Measurements from ENCODE around the gene NALCN. TPM values are rescaled to one million over a fixed set of nuclear protein-coding genes. Genes with fewer than 3 reads are reported as not detected.

NALCN gene
- total RNA-seq, 1 donor from 2014 or later = 8.2 TPM

DNA sequence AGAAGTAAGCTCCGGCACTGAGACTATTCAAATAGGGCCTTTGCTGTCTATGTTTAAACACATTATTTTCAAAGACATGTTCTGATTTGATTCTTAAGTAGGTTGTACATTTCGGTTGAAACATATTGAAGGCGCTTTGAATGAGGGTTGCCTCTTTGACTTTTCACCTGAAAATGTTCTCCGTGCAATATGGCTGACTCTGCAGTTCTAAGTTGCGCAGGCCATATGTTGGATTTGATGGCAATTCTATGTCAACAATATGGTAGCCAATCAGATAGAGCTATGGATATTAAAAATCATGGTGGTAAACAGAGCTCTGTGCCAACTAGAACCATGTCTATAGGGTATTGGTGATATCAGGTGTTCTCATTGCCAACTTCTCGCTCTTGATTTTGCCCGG lies 307.3 kb downstream of the NALCN start:
- DNase-seq (no peak), ATAC-seq (ENCODE audit: poor library complexity) (no peak)
- intact Hi-C loops (cut with DNase I) = no loop called here

DNA sequence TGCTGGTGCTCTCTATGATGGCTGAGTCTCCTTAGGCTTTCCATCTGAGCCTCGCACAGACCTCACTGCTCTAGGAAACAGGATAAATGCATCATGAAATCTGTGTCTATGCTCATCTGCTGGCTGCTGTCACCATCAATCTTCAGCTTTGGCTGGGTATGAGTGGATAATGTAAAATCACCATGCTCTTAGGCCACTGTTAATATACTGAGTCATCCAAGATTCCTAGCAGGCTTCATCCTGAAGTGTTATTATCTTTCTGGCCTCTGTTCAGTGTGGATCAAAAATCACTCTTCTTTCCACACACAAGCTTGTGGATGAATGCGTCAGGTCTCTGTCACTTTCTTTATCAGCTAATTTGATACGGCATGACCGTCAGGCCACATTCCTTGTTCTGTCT lies 317.4 kb downstream of the NALCN start:
- no peak for ATAC-seq (ENCODE audit: poor library complexity)
- no peak for DNase-seq
- intact Hi-C loops (cut with DNase I) = no loop called here

- intact Hi-C loops (cut with DNase I) = no loop called here
- DNase-seq = no peak
- no peak for ATAC-seq (ENCODE audit: poor library complexity)
Observed at GRCh38 chr13:101092985-101093384, 323.3 kb downstream of the NALCN start.

DNA sequence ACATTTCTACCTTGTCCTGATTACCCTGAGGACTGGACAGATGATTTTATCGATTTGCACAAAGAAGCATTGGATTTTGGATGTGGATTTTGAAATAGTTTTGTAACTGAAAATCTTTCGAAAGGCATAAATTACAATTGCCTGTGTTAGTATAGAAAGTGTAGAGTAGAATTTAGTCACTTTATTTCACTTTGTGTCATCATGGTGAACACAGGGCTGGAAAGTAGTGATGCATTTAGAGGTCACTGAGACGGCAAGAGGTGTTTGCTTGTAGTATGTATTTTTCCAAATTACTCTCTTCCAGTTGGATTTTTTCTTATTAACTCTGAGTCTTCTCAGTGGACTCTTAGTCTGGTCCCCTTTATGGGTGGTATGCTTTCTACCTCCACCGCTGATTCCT lies 326.0 kb downstream of the NALCN start:
- intact Hi-C loops (cut with DNase I) = no loop called here
- ATAC-seq (ENCODE audit: poor library complexity) (no peak), DNase-seq (no peak)

- ATAC-seq (ENCODE audit: poor library complexity) = no peak
- no peak for DNase-seq
- intact Hi-C loops (cut with DNase I) = no loop called here
Observed at GRCh38 chr13:101085551-101085950, 330.8 kb downstream of the NALCN start.

DNA sequence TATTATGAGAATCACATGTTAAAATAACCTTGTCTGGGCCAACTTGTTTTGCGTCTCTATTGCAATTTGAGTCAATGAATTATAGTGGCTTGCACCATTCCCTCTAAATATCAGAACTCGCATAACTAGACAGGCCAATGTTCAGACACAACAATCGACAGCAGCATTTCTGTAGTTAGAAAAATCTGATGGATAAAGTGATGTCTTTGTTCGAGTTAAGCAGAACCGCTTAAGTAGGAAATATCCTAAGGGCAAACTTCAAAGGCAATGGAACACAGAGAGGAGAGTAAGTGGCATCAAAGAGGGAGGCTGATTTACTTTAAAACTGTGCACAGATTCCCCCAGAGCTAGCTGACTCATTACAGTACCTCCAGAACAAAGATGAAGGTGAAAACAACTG lies 333.9 kb downstream of the NALCN start:
- DNase-seq (no peak), ATAC-seq (ENCODE audit: poor library complexity) (no peak)
- intact Hi-C loops (cut with DNase I) = no loop called here

DNA sequence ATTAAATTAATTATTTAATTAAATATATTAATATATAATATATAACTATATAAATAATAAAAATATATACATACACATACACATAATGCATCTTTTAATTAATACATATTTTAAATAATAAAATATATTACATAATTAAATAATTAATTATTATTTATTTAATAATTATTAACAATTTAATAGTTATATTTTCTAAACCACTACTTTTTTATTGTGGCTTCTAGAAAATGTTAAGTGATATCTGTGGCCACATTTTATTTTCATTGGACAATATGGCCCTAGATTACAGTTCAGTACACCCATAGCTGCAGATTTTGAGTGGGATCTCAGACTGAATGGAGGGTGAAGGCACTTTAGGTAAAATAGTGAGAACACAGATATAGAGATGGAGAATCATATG lies 335.7 kb downstream of the NALCN start:
- DNase-seq = no peak
- no peak for ATAC-seq (ENCODE audit: poor library complexity)
- intact Hi-C loops (cut with DNase I) = no loop called here

GRCh38 chr13:101065329-101065728 lies 351.0 kb downstream of the NALCN start:
- DNase-seq (no peak), ATAC-seq (ENCODE audit: poor library complexity) (no peak)
- intact Hi-C loops (cut with DNase I) = no loop called here

GRCh38 chr13:101059793-101060192 lies 356.5 kb downstream of the NALCN start:
- intact Hi-C loops (cut with DNase I) = loop anchor here (2.0 kb wide), 1 partner anchor 29 kb away; no protein-coding TSS in a partner anchor
- DNase-seq = no peak
- no peak for ATAC-seq (ENCODE audit: poor library complexity)

DNA sequence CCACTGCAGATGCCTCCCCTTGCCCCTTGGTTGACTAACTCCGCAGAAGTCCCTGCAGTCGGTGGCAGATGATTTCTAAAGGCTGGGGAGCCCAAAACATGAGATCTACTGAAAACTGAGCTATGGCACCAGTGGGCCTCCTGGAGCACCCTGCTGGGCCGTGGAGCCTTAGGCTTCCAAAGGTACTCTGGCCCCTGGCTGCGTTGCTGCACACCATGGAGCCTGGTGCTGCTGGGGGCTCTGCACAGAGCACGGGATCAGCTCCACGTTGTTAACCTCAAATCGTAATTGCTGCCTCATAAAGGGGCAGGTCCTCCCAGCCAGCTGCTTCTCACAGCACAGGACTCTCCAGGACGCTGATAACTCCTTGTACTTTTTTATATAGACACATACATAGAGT lies 357.5 kb downstream of the NALCN start:
- intact Hi-C loops (cut with DNase I) = no loop called here
- ATAC-seq (ENCODE audit: poor library complexity) (no peak), DNase-seq (no peak)

- DNase-seq (no peak), ATAC-seq (ENCODE audit: poor library complexity) (no peak)
Observed at GRCh38 chr13:101053301-101054093, 362.8 kb downstream of the NALCN start.

GRCh38 chr13:101049166-101049850 lies 367.0 kb downstream of the NALCN start:
- ATAC-seq (ENCODE audit: poor library complexity) (no peak), DNase-seq (no peak)
- intact Hi-C loops (cut with DNase I) = no loop called here

More at GRCh38 chr13:101053301-101054093, 362.8 kb downstream of the NALCN start:
- intact Hi-C loops (cut with DNase I) = no loop called here

DNA sequence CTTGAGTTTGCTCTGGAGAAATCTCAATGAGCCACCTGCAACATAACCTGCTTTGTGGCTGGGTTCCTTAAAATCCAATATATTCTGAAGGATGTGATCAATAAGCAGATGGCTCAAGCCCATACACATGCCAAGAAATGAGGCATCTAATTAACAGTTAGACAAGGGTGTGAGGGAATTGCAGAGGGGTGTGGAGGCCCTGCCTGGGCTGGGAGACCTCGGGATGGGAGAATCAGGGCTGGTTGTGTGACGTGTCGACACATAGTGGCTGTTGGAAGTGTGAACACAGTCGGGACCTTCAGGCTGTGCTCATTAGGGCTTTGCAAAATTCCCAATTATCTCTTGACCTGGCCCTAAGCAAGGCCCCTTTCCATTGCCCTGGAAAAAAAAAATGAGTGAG lies 379.8 kb downstream of the NALCN start:
- DNase-seq (no peak), ATAC-seq (ENCODE audit: poor library complexity) (no peak)
- intact Hi-C loops (cut with DNase I) = no loop called here

DNA sequence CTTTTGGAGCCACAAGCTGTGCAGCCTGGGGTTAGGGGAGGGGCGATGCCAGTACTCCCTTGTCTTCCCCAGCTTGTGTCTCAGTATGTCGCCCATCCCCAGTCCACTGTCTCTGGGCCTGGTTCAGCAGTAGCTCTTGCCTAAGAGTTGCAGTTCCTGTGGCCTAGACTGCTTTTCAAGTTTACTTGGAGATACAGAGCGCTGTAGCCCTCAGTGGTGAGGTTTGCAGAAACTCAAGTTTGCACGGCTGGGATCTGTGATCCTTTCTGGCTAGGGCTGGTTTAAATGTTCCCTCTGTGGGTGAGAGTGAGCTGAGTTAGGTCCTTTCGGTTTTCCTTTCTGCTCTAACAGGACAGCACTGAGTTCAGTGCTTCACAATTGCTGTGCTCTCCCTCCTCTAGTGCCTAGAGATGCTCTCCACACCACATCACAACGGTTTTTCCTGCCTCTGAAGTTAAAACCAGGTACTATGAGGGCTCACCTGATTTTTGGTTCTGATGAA lies 381.1 kb downstream of the NALCN start:
- intact Hi-C loops (cut with DNase I) = no loop called here
- no peak for ATAC-seq (ENCODE audit: poor library complexity)
- no peak for DNase-seq

DNA sequence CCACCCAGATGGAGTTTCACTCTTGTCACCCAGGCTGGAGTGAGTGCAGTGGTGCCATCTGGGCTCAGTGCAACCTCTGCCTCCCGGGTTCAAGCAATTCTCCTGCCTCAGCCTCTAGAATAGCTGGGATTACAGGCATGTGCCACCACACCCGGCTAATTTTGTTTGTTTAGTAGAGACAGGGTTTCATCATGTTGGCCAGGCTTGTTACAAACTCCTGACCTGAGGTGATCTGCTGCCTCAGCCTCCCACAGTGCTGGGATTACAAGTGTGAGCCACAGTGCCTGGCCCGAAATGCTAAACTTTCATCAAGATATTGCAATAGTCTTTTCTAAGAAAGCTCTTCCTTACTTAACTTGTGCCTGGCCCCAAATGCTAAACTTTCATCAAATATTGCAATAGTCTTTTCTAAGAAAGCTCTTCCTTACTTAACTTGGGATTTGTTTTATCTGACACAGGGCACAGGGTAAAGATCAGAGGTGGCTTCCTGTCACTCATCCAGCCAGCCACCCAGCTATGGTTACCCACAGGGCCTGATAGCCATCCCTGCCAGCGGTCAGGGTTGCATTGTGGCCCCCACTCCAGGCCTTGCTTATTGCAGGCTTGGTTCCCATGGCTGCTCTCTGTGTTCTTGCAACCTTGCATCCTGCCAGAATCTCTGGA lies 389.4 kb downstream of the NALCN start:
- ATAC-seq (ENCODE audit: poor library complexity) (no peak), DNase-seq (no peak)
- intact Hi-C loops (cut with DNase I) = no loop called here

DNA sequence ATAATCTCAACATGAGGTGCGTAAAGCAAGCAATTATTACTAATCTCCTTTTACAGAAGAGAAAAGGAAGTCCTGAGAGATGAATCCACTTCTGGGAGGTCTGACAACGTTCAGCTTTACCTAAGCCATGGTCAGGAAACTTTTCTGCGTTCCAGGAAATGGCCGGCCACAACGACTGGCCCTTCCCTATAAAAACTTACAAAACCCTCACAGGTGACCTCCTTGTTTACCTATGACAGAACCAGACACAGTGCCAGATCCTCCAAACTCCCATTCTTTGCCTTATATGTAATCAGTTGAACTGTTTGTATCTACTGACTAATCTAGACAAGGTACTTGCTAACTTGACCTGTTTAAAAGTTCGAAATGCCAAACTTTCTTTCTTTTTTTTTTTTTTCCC lies 390.0 kb downstream of the NALCN start:
- intact Hi-C loops (cut with DNase I) = no loop called here

DNA sequence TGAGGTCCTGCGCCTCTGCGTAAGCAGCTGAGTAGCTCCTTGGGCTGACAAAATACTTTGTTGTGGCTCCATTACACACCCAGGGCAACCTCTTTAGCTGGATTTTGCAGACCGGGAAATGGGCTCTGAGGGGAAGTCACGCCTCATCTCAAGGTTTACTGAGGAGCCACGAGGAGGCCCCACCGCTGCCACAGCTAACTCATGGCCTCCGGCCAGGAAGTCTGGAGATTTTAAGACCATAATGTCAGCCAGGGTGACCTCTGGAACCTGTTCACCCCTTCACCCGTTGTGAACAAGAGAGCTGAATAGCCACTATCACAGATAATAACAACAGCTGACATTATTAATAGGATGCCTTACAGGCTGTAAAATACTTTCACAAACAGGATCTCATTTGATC lies 390.4 kb downstream of the NALCN start:
- intact Hi-C loops (cut with DNase I) = no loop called here
- DNase-seq = no peak
- ATAC-seq (ENCODE audit: poor library complexity) = no peak

More for the DNA sequence above, 390.0 kb downstream of the NALCN start:
- ATAC-seq (ENCODE audit: poor library complexity) = no peak
- no peak for DNase-seq

DNA sequence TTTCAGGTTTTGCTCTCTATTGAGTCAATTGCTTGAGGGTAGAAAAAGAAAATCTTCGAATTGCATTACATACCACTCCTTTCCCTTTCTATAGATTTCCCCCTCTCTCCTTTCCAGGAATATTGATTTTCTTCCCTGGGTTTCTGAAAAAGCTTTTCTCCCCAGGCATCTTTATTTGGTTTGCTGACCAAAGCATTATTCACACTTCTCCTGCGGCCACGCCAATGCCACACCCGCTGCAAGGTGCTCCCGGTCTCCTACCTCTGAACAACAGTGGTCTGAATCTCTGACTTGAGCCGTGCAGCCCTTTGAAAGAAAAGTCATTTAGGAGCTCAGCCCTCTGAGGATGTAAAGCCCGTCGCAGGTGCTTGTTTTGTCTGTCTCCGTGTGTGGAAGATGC lies 390.8 kb downstream of the NALCN start:
- intact Hi-C loops (cut with DNase I) = no loop called here
- DNase-seq (no peak), ATAC-seq (ENCODE audit: poor library complexity) (no peak)

DNA sequence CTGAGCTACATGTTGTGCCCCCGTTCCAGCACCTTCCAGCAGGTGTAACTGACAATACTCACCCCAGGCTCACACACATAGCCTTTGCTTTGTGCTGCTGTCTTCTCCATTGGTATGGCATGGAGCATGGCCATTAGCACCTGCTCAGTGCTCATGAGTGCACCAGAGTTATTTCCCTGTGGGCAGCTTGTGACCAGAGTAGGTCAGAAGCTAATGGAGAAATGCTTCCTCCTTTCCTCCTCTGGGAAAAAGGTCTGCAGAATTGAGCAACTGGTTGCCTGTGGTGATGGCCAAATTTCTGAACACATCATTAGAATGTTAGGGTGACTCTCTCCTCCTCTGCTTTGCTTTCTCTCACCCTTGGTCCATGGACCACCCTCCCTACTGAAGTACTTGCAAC lies 397.2 kb downstream of the NALCN start:
- no peak for ATAC-seq (ENCODE audit: poor library complexity)
- DNase-seq = no peak
- intact Hi-C loops (cut with DNase I) = no loop called here

DNA sequence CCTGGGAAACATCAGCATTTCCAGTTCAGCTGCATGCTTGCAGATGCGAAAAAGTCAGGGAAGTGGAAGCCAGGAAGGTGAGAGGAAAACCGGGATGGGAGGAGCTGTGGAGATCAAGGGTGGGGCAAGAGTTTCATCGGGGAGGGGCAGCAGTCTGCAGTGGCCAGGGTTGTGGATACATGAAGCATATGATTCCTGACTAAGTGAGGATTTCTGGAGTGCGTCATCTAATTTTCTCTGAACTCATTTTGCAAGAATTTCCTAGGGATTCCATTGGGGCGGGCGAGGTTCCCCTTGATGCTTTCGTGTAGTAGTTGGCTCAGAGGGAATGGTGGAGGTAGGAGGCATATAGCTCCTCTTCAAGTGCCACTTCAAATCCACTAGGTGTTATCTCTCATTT lies 397.6 kb downstream of the NALCN start:
- no peak for ATAC-seq (ENCODE audit: poor library complexity)
- DNase-seq = no peak
- intact Hi-C loops (cut with DNase I) = no loop called here
